PFSK-1 (cell line): ENCODE data around the gene RDH5.

Experiments
- FOXP2 ChIP-seq: optimal IDR thresholded peaks from 2 replicates; pipeline ENCODE3; 2011; ENCODE audit warnings: borderline replicate concordance, control low read depth, inconsistent platforms; ENCODE audit not compliant: insufficient read depth; ENCODE audit errors: extremely low read length, extremely low read depth
- POLR2AphosphoS5 ChIP-seq: IDR thresholded peaks from 2 replicates; pipeline ENCODE4 v1.6.1; 2012; ENCODE audit warnings: low read depth, mild to moderate bottlenecking, control low read depth, low read length, moderate library complexity
- REST ChIP-seq, 2 experiments: IDR thresholded peaks; 2 replicates each; pipeline versions ENCODE4 v1.6.1 to v1.8.0; 2011 to 2012; ENCODE audit warnings: low read depth in 2 of 2, low read length in 2 of 2, control low read depth in 1 of 2, inconsistent platforms in 1 of 2, mild to moderate bottlenecking in 1 of 2, moderate library complexity in 1 of 2; ENCODE audit not compliant: insufficient read depth in 1 of 2
- SIN3A ChIP-seq: IDR thresholded peaks from 2 replicates; pipeline ENCODE4 v1.6.1; 2012; ENCODE audit warnings: mild to moderate bottlenecking, low read length, moderate library complexity, borderline replicate concordance; ENCODE audit not compliant: insufficient read depth
- TAF1 ChIP-seq: IDR thresholded peaks from 2 replicates; pipeline ENCODE4 v1.6.1; 2012; ENCODE audit warnings: low read length, control low read depth, borderline replicate concordance; ENCODE audit not compliant: insufficient read depth

The RDH5 gene

GRCh38 chr12:55748230-55748993, 28.2 kb downstream of the RDH5 start:
- no peak for TF ChIP-seq TAF1
- TF ChIP-seq SIN3A: no peak
- TF ChIP-seq POLR2AphosphoS5: no peak
- TF ChIP-seq FOXP2: no peak
- no peak for TF ChIP-seq REST (IDR thresholded peaks at IDR 0.05; ENCODE audit: insufficient read depth in 1 of 2, low read depth in 2 of 2, low read length in 2 of 2)

DNA sequence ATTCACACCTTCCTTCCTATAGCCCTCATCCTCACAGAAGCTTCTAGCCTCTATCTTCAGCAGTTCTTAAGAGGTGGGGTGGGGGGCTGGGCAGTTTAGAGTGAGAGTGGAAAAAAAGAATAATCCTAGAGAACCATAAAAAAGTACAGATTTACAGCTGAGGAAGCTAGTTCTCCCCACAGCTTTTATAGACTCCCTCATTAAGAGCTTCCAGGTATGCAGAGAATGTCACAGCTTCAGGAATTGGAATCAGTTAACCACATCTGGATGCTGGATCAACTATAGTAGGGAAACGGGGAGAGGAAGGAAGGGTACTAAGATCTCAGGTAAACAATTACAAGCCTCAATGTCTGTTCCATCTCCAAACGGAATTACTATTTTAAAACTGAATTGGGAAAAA, 35.1 kb downstream of the RDH5 start:
- TF ChIP-seq SIN3A: no peak
- TF ChIP-seq FOXP2: no peak
- no peak for TF ChIP-seq REST (IDR thresholded peaks at IDR 0.05; ENCODE audit: insufficient read depth in 1 of 2, low read depth in 2 of 2, low read length in 2 of 2)
- no peak for TF ChIP-seq TAF1
- no peak for TF ChIP-seq POLR2AphosphoS5

DNA sequence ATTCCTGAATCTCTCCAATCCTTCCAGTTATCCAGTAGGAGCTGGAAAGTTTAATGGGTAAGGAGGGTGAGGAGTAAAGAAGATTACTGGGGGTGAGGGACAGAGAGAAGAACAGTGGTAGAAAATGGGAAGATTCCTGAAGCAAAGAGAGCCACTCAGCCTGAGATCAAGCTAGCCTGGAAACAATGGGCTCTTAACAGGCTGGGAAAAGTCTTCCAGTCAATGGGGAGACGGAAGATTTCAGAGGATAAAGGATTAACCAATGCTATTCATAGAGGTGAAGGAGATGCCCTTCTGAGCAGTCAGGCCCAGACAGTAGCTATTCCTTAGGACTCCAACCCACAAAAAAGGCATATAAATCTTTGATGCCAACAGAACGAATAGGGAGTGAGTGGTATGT, 37.5 kb downstream of the RDH5 start:
- TF ChIP-seq FOXP2 (no peak), POLR2AphosphoS5 (no peak), SIN3A (no peak)

GRCh38 chr12:55760663-55761062, 40.5 kb downstream of the RDH5 start:
- TF ChIP-seq POLR2AphosphoS5 (no peak), SIN3A (no peak), REST (IDR thresholded peaks at IDR 0.05; ENCODE audit: insufficient read depth in 1 of 2, low read depth in 2 of 2, low read length in 2 of 2) (no peak), FOXP2 (no peak), TAF1 (no peak)

DNA sequence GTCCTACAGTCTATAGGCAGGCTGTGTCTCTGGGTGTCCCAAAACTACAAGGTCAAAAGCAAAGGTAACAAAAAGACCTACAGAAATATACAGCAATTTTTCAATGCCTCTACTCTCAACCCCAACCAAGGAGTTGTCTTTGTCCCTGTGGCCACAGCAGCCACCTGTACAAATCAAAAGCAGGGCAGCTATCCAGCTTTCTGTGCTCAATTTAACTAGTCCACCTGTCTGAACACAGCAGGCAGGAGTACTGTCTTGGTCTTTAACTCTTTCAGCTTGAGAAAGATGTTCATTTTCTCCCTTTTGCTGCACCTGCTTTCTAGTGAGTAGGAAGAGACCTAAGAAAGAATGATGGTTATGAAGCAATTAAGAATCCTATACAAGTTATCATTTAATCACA, 42.5 kb downstream of the RDH5 start:
- no peak for TF ChIP-seq SIN3A
- no peak for TF ChIP-seq POLR2AphosphoS5
- TF ChIP-seq TAF1: no peak
- TF ChIP-seq FOXP2: no peak
- TF ChIP-seq REST (IDR thresholded peaks at IDR 0.05; ENCODE audit: insufficient read depth in 1 of 2, low read depth in 2 of 2, low read length in 2 of 2): no peak
